ENCODE data around the gene DMAP1. TPM values are rescaled to one million over a fixed set of nuclear protein-coding genes. Genes with fewer than 3 reads are reported as not detected.
A peak's percentile ranks its signal among the peaks of the same experiment; 100 is the strongest.

DMAP1 gene
- total RNA-seq, 2 donors from 2014 or later: 30.6 to 51.5 TPM

DNA sequence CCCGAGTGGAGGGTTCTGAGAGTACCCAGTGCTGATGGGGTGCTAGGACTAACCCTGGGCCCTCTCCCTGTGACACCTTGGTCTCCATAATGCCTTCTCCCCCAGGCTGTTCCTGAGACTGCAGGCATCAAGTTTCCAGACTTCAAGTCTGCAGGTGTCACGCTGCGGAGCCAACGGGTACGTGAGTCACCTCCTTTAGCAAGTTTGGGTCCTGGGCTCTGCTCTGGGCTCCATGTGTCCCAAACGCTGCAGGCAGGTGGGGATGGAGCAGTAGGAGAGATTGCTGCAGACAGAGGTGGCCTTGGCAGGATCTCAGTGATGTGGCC, 6.0 kb downstream of the DMAP1 start:
- Histone ChIP-seq H3K4me3 (no peak overlapping the region), H3K9me3 (no peaks in the 10 kb centered on the region), H3K27ac (no peak overlapping the region), H3K36me3 (peaks cover 17% of the 10 kb centered on the region), H3K27me3 (no peaks in the 10 kb centered on the region), H3K9ac (ENCODE audit: low read depth in 2 of 2, low read length in 2 of 2) (no peak overlapping the region), H3K4me1 (no peaks in the 10 kb centered on the region)
- TF ChIP-seq, protein P1, sequence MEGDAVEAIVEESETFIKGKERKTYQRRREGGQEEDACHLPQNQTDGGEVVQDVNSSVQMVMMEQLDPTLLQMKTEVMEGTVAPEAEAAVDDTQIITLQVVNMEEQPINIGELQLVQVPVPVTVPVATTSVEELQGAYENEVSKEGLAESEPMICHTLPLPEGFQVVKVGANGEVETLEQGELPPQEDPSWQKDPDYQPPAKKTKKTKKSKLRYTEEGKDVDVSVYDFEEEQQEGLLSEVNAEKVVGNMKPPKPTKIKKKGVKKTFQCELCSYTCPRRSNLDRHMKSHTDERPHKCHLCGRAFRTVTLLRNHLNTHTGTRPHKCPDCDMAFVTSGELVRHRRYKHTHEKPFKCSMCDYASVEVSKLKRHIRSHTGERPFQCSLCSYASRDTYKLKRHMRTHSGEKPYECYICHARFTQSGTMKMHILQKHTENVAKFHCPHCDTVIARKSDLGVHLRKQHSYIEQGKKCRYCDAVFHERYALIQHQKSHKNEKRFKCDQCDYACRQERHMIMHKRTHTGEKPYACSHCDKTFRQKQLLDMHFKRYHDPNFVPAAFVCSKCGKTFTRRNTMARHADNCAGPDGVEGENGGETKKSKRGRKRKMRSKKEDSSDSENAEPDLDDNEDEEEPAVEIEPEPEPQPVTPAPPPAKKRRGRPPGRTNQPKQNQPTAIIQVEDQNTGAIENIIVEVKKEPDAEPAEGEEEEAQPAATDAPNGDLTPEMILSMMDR (IDR thresholded peaks at IDR 0.05): no peak
- DNase-seq: no peak
- intact Hi-C loops (cut with DNase I): loop anchor here (5.0 kb wide), 2 partner anchors 73 to 378 kb away; no protein-coding TSS in a partner anchor

- Histone ChIP-seq H3K27me3 (no peaks in the 10 kb centered on the region), H3K27ac (no peak overlapping the region), H3K36me3 (peaks cover 17% of the 10 kb centered on the region), H3K9me3 (no peaks in the 10 kb centered on the region), H3K4me1 (no peaks in the 10 kb centered on the region), H3K9ac (ENCODE audit: low read depth in 2 of 2, low read length in 2 of 2) (no peak overlapping the region), H3K4me3 (no peak overlapping the region)
- TF ChIP-seq, protein P1 (IDR thresholded peaks at IDR 0.05): no peak
- DNase-seq: no peak
- intact Hi-C loops (cut with DNase I): loop anchor here (5.0 kb wide), 1 partner anchor 97 kb away; no protein-coding TSS in a partner anchor
Observed at GRCh38 chr1:44220001-44220751, 6.9 kb downstream of the DMAP1 start.

DNA sequence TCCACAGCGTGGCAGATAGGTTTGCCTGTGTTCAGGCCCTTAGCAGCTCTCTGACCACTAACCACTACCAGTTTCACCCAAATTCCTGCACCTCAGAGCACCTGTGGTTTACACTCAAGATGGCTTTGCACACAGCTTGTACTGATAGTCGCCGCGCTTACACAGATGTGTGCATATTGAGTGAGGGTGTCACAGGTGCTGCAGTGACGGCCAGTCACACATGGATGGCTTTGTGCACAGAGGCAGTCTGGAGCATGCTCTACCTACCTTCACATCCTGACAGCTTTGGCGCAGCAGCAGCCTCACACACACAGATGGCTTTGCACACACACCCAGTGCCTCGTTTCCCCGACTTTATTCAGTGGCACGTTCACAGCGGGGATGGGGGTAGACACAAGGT, 7.5 kb downstream of the DMAP1 start:
- H3K4me3 ChIP-seq: no peak overlapping the region
- no peaks in the 10 kb centered on the region for H3K4me1 ChIP-seq
- no peaks in the 10 kb centered on the region for H3K27me3 ChIP-seq
- H3K36me3 ChIP-seq: peaks cover 14% of the 10 kb centered on the region
- H3K9me3 ChIP-seq: no peaks in the 10 kb centered on the region
- no peak overlapping the region for H3K27ac ChIP-seq
- intact Hi-C loops (cut with DNase I): loop anchor here (5.0 kb wide), 1 partner anchor 97 kb away; no protein-coding TSS in a partner anchor
- TF ChIP-seq, protein P1 (IDR thresholded peaks at IDR 0.05): no peak
- H3K9ac ChIP-seq (ENCODE audit: low read depth in 2 of 2, low read length in 2 of 2): no peak overlapping the region
- no peak for DNase-seq

- Histone ChIP-seq H3K27me3 (no peaks in the 10 kb centered on the region), H3K4me1 (no peaks in the 10 kb centered on the region), H3K27ac (no peak overlapping the region), H3K4me3 (no peak overlapping the region), H3K36me3 (peaks cover 10% of the 10 kb centered on the region), H3K9ac (ENCODE audit: low read depth in 2 of 2, low read length in 2 of 2) (no peak overlapping the region), H3K9me3 (no peaks in the 10 kb centered on the region)
- intact Hi-C loops (cut with DNase I): loop anchor here (5.0 kb wide), 1 partner anchor 96 kb away; no protein-coding TSS in a partner anchor
- DNase-seq: no peak
- TF ChIP-seq, protein P1 (IDR thresholded peaks at IDR 0.05): no peak
Observed at GRCh38 chr1:44221769-44222168, 8.5 kb downstream of the DMAP1 start.

GRCh38 chr1:44222397-44223186, 9.3 kb downstream of the DMAP1 start:
- DNase-seq: no peak

More at GRCh38 chr1:44222397-44223186, 9.3 kb downstream of the DMAP1 start:
- TF ChIP-seq, protein P1 (IDR thresholded peaks at IDR 0.05): peak; percentile 21
- H3K27ac ChIP-seq: no peak overlapping the region
- H3K9me3 ChIP-seq: no peaks in the 10 kb centered on the region
- peaks cover 10% of the 10 kb centered on the region for H3K36me3 ChIP-seq
- intact Hi-C loops (cut with DNase I): loop anchor here (5.0 kb wide), 1 partner anchor 95 kb away; no protein-coding TSS in a partner anchor
- H3K27me3 ChIP-seq: no peaks in the 10 kb centered on the region
- no peak overlapping the region for H3K9ac ChIP-seq (ENCODE audit: low read depth in 2 of 2, low read length in 2 of 2)
- H3K4me3 ChIP-seq: no peak overlapping the region
- H3K4me1 ChIP-seq: no peaks in the 10 kb centered on the region

Measured in colonic mucosa (tissue), 4 donors.